ENCODE data around the gene SAP30BP. TPM values are rescaled to one million over a fixed set of nuclear protein-coding genes. Genes with fewer than 3 reads are reported as not detected.

The SAP30BP gene
- total RNA-seq, 1 experiment from 2014 or later: 149 TPM

- ATAC-seq: peak; percentile 95
- RAD21 ChIA-PET (ENCODE audit: low non-redundant PET in 1 of 2, low total read pairs in 2 of 2, uncharacterized antibody in 2 of 2, unreplicated experiment in 2 of 2): interaction anchor here (1.0 to 3.7 kb wide), 2 partner anchors 20 kb away, joined by 7 to 13 read pairs; partner anchors contain the start of gene SMIM5 (in 2 of the 2)
- POLR2A ChIA-PET: interaction anchor here (1.2 kb wide), 2 partner anchors 8 to 11 kb away, joined by 4 read pairs; no protein-coding TSS in a partner anchor
Observed at GRCh38 chr17:75652934-75653549, 14.1 kb upstream of the SAP30BP start.

More at GRCh38 chr17:75652934-75653549, 14.1 kb upstream of the SAP30BP start:
- Histone ChIP-seq H3K27ac (ENCODE audit: low read depth, low read length) (no peak overlapping the region), H3K4me3 (replicated peaks in 1 of 2; ENCODE audit: low read depth in 1 of 2, low read length in 2 of 2) (no peak overlapping the region), H3K4me1 (ENCODE audit: control insufficient read depth in 1 of 2, insufficient read depth in 2 of 2, low read length in 2 of 2) (no peaks in the 10 kb centered on the region), H4K20me1 (ENCODE audit: insufficient read depth) (no peaks in the 10 kb centered on the region), H3K27me3 (ENCODE audit: insufficient read depth, low read length) (no peaks in the 10 kb centered on the region), H3K36me3 (ENCODE audit: control insufficient read depth in 1 of 2, insufficient read depth in 2 of 2, low read length in 2 of 2) (peaks cover 27 to 28% of the 10 kb centered on the region in 2 experiments; a peak in 3 of 4 replicates), H3K9me2 (ENCODE audit: insufficient read depth) (no peaks in the 10 kb centered on the region), H2AFZ (ENCODE audit: low read depth, low read length, poor library complexity, severe bottlenecking) (no peak overlapping the region), H3K9ac (ENCODE audit: low read length) (no peak overlapping the region), H3K9me3 (ENCODE audit: control insufficient read depth in 1 of 2, insufficient read depth in 1 of 2, low read depth in 1 of 2, low read length in 2 of 2) (no peaks in the 10 kb centered on the region), H3K79me2 (ENCODE audit: insufficient read depth, low read length) (no peaks in the 10 kb centered on the region), H3K4me2 (ENCODE audit: low read length) (no peak overlapping the region)
- CTCF ChIA-PET: interaction anchor here (1.0 to 4.1 kb wide), 8 partner anchors 8 to 96 kb away, joined by 4 to 75 read pairs (median 10); partner anchors contain the start of genes ITGB4 and SMIM5
- BruUV-seq (replicated peaks): no TSS peak
- intact Hi-C loops (cut with micrococcal nuclease): loop anchor here (1.0 kb wide), 1 partner anchor 20 kb away; the partner anchor contains the start of gene SMIM5
- TF ChIP-seq RAD21 (IDR thresholded peaks at IDR 0.05; ENCODE audit: low read depth): peak; percentile 82
- TF ChIP-seq CEBPB (IDR thresholded peaks at IDR 0.05; ENCODE audit: low read depth): no peak
- no peak for TF ChIP-seq EZH2phosphoT487 (IDR thresholded peaks at IDR 0.05; ENCODE audit: borderline replicate concordance)
- TF ChIP-seq YY1 (IDR thresholded peaks at IDR 0.05; ENCODE audit: extremely low read depth, insufficient replicate concordance, low read depth, low read length): no peak
- TF ChIP-seq CBX3 (IDR thresholded peaks at IDR 0.05; ENCODE audit: low read depth): no peak
- TF ChIP-seq JUND (IDR thresholded peaks at IDR 0.05): no peak
- no peak for TF ChIP-seq ZNF274 (IDR thresholded peaks at IDR 0.05; ENCODE audit: low read depth, low read length)
- TF ChIP-seq TCF7L2 (IDR thresholded peaks at IDR 0.05; ENCODE audit: borderline replicate concordance, extremely low read depth, insufficient read depth, insufficient read length): no peak
- TF ChIP-seq EZH2 (IDR thresholded peaks at IDR 0.05): no peak
- TF ChIP-seq CTCF (IDR thresholded peaks at IDR 0.05 in 2 of 3, conservative IDR thresholded peaks at IDR 0.05 in 1 of 3; ENCODE audit: borderline replicate concordance in 1 of 3, insufficient read depth in 1 of 3, low read depth in 2 of 3, low read length in 2 of 3): peak; percentile 87 to 98 (median 95)
- no peak for DNase-seq (ENCODE audit: low read depth, low spot score)
